ENCODE results near the gene NDUFV2. TPM values are rescaled to one million over a fixed set of nuclear protein-coding genes. Genes with fewer than 3 reads are reported as not detected.

NDUFV2 gene
- total and polyA plus RNA-seq, 2 of the 13 experiments (the other 11 are each of a cell fraction or from before 2014, with no cell fraction given): 216 to 299 TPM

DNA sequence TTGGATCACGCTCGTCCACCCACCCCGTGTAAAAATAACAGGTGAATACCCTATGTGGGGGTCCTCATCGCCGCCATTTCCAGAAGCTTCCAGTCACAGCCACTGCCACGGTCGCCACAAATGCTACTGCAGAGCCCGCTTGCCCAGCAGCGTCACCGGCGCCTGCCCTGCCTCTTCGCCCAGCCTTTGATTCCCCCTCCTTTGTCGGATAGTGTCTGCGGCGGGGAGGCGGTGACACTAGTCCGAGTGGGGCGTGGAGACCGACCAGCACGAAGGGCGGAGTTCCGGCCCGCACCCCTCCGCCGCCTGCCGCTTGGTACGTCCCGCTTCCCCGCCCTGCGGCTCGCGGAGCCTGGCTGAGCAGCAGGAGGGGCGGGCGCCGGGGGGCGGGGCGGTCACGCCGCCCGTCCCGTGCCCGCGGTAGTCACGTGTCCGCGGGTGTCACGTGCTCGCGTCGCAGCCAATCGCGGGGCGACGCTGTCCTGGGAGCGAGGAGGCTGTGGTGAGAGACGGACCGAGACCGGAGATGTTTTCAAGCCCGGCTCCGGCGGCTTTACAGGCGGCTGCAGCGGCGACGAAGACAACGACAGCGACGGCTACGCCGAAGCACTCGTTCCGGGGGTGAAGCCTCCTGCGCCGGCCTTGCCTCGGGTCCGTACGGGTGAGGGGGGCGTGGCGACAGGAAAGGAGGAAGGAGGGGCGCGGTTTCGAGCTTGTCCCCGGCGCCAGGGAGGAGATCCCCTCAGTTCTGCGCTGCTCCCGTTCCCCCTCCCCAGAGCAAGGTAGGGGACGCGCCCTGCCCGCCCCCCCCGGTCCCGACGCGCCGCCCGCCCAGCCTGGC is 34.0 kb downstream of the NDUFV2 start, which contains the start of gene ANKRD12 (continued):
- TF ChIP-seq TCF12 (IDR thresholded peaks at IDR 0.05) (no peak), TCF12 (CRISPR knock-in tag; IDR thresholded peaks at IDR 0.05) (peak; percentile 76), CEBPG (CRISPR knock-in tag; IDR thresholded peaks at IDR 0.05) (no peak), ZNF83 (CRISPR knock-in tag; IDR thresholded peaks at IDR 0.05; ENCODE audit: borderline replicate concordance) (no peak), PITX1 (CRISPR knock-in tag; IDR thresholded peaks at IDR 0.05) (no peak; the same call in 1 of the 2 replicates), CCAR2 (optimal IDR thresholded peaks at IDR 0.05; ENCODE audit: low read depth, low read length) (no peak), EHMT2 (IDR thresholded peaks at IDR 0.05; ENCODE audit: borderline replicate concordance, low read depth, low read length) (no peak), SIN3A (IDR thresholded peaks at IDR 0.05; ENCODE audit: borderline replicate concordance, low read depth, low read length) (no peak), ZNF747 (CRISPR knock-in tag; IDR thresholded peaks at IDR 0.05; ENCODE audit: borderline replicate concordance) (peak; percentile 66), XRCC5 (optimal IDR thresholded peaks at IDR 0.05; ENCODE audit: low read length) (peak; percentile 79), KLF15 (CRISPR knock-in tag; IDR thresholded peaks at IDR 0.05; ENCODE audit: borderline replicate concordance) (no peak), ZMAT3 (CRISPR knock-in tag; conservative IDR thresholded peaks at IDR 0.05) (peak; percentile 90), ZSCAN9 (CRISPR knock-in tag; IDR thresholded peaks at IDR 0.05; ENCODE audit: borderline replicate concordance) (peak; percentile 60), ELF3 (CRISPR knock-in tag; IDR thresholded peaks at IDR 0.05) (peak; percentile 53; the same call in 1 of the 2 replicates), ZNF235 (CRISPR knock-in tag; IDR thresholded peaks at IDR 0.05; ENCODE audit: borderline replicate concordance) (peak; percentile 68; the same call in 1 of the 2 replicates), POLR2A (IDR thresholded peaks at IDR 0.05; ENCODE audit: insufficient read depth in 1 of 2, low read depth in 2 of 2, low read length in 2 of 2) (peak; percentile 71 to 75), ZNF3 (CRISPR knock-in tag; IDR thresholded peaks at IDR 0.05) (no peak), ZSCAN12 (CRISPR knock-in tag; IDR thresholded peaks at IDR 0.05) (0 out of 2 replicates have a peak, but pooled peaks have one; percentile 59)
- TF ChIP-seq, protein P1, sequence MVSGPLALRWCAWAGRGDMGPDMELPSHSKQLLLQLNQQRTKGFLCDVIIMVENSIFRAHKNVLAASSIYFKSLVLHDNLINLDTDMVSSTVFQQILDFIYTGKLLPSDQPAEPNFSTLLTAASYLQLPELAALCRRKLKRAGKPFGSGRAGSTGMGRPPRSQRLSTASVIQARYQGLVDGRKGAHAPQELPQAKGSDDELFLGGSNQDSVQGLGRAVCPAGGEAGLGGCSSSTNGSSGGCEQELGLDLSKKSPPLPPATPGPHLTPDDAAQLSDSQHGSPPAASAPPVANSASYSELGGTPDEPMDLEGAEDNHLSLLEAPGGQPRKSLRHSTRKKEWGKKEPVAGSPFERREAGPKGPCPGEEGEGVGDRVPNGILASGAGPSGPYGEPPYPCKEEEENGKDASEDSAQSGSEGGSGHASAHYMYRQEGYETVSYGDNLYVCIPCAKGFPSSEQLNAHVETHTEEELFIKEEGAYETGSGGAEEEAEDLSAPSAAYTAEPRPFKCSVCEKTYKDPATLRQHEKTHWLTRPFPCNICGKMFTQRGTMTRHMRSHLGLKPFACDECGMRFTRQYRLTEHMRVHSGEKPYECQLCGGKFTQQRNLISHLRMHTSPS (CRISPR knock-in tag; IDR thresholded peaks at IDR 0.05; ENCODE audit: low read depth): no peak; the same call in 1 of the 2 replicates
- TF ChIP-seq, protein P2, sequence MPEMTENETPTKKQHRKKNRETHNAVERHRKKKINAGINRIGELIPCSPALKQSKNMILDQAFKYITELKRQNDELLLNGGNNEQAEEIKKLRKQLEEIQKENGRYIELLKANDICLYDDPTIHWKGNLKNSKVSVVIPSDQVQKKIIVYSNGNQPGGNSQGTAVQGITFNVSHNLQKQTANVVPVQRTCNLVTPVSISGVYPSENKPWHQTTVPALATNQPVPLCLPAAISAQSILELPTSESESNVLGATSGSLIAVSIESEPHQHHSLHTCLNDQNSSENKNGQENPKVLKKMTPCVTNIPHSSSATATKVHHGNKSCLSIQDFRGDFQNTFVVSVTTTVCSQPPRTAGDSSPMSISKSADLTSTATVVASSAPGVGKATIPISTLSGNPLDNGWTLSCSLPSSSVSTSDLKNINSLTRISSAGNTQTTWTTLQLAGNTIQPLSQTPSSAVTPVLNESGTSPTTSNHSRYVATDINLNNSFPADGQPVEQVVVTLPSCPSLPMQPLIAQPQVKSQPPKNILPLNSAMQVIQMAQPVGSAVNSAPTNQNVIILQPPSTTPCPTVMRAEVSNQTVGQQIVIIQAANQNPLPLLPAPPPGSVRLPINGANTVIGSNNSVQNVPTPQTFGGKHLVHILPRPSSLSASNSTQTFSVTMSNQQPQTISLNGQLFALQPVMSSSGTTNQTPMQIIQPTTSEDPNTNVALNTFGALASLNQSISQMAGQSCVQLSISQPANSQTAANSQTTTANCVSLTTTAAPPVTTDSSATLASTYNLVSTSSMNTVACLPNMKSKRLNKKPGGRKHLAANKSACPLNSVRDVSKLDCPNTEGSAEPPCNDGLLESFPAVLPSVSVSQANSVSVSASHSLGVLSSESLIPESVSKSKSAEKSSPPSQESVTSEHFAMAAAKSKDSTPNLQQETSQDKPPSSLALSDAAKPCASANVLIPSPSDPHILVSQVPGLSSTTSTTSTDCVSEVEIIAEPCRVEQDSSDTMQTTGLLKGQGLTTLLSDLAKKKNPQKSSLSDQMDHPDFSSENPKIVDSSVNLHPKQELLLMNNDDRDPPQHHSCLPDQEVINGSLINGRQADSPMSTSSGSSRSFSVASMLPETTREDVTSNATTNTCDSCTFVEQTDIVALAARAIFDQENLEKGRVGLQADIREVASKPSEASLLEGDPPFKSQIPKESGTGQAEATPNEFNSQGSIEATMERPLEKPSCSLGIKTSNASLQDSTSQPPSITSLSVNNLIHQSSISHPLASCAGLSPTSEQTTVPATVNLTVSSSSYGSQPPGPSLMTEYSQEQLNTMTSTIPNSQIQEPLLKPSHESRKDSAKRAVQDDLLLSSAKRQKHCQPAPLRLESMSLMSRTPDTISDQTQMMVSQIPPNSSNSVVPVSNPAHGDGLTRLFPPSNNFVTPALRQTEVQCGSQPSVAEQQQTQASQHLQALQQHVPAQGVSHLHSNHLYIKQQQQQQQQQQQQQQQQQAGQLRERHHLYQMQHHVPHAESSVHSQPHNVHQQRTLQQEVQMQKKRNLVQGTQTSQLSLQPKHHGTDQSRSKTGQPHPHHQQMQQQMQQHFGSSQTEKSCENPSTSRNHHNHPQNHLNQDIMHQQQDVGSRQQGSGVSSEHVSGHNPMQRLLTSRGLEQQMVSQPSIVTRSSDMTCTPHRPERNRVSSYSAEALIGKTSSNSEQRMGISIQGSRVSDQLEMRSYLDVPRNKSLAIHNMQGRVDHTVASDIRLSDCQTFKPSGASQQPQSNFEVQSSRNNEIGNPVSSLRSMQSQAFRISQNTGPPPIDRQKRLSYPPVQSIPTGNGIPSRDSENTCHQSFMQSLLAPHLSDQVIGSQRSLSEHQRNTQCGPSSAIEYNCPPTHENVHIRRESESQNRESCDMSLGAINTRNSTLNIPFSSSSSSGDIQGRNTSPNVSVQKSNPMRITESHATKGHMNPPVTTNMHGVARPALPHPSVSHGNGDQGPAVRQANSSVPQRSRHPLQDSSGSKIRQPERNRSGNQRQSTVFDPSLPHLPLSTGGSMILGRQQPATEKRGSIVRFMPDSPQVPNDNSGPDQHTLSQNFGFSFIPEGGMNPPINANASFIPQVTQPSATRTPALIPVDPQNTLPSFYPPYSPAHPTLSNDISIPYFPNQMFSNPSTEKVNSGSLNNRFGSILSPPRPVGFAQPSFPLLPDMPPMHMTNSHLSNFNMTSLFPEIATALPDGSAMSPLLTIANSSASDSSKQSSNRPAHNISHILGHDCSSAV (CRISPR knock-in tag; IDR thresholded peaks at IDR 0.05; ENCODE audit: borderline replicate concordance): no peak
